AG09319 (cell line): ENCODE results near the gene GSK3B.

Source experiments
- DNase-seq: peaks from one replicate; pipeline ENCODE4 v3.0.0-alpha.2; 2010; ENCODE audit warnings: low read depth; ENCODE audit errors: extremely low read depth
- CTCF ChIP-seq: IDR thresholded peaks from 2 replicates; pipeline ENCODE4 v1.5.1; 2011; ENCODE audit warnings: low read depth, mild to moderate bottlenecking, inconsistent platforms, low read length, moderate library complexity

Gene GSK3B

GRCh38 chr3:120089089-120089488 is 5.2 kb downstream of the GSK3B start:
- no peak for TF ChIP-seq CTCF
- DNase-seq = no peak

- DNase-seq = no peak
Measured at GRCh38 chr3:120088622-120089021, 5.6 kb downstream of the GSK3B start.

GRCh38 chr3:120081719-120082118 is 12.5 kb downstream of the GSK3B start:
- TF ChIP-seq CTCF = no peak
- DNase-seq = no peak

More at GRCh38 chr3:120088622-120089021, 5.6 kb downstream of the GSK3B start:
- no peak for TF ChIP-seq CTCF

GRCh38 chr3:120080836-120081235 is 13.4 kb downstream of the GSK3B start:
- no peak for DNase-seq
- TF ChIP-seq CTCF = no peak

- TF ChIP-seq CTCF = no peak
- DNase-seq = no peak
Measured at GRCh38 chr3:120077731-120078130, 16.5 kb downstream of the GSK3B start.

- TF ChIP-seq CTCF = no peak
- DNase-seq = no peak
Measured at GRCh38 chr3:120072867-120073525, 21.3 kb downstream of the GSK3B start.

GRCh38 chr3:120071259-120071658 is 23.0 kb downstream of the GSK3B start:
- no peak for TF ChIP-seq CTCF
- DNase-seq = no peak
